Gastroesophageal sphincter (tissue), 3 donors: ENCODE measurements around the gene TMEM266.

ENCODE experiments used
- CTCF ChIP-seq, 4 experiments: fragments of 200-600 bp in 2 of 4; fragments of 450-650 bp in 2 of 4; sonication (generic) in 1 of 4; IDR thresholded peaks; one replicate each; pipeline ENCODE4 v1.5.1; 2017 to 2019; ENCODE audit warnings: antibody characterized with exemption in 4 of 4, mild to moderate bottlenecking in 2 of 4, moderate library complexity in 2 of 4
- EP300 ChIP-seq: sonication (generic); formaldehyde crosslinking; IDR thresholded peaks from one replicate; pipeline ENCODE4 v1.6.1; 2017; ENCODE audit warnings: antibody characterized with exemption, mild to moderate bottlenecking

GRCh38 chr15:76172782-76173181 is 113.0 kb downstream of the TMEM266 start:
- TF ChIP-seq CTCF (IDR thresholded peaks at IDR 0.05): no peak
- no peak for TF ChIP-seq EP300
